GM19025 (cell line): ENCODE data around the gene SNX20.
A peak's percentile ranks its signal among the peaks of the same experiment; 100 is the strongest.

Source experiments
- ATAC-seq: cut with Tn5 transposase; IDR thresholded peaks from one replicate; pipeline ENCODE4 v1.9.1; 2021; ENCODE audit warnings: mild to moderate bottlenecking, low read depth, moderate library complexity; ENCODE audit not compliant: unreplicated experiment

Gene SNX20

GRCh38 chr16:50681021-50681885 is at the start of gene SNX20:
Gene SNX20, minus strand, starts transcription at chr16:50681312. Its CDS starts 3,786 bp downstream, at chr16:50677526.
- peak; percentile 49 for ATAC-seq

GRCh38 chr16:50724306-50724705 is 43.2 kb upstream of the SNX20 start:
- ATAC-seq, result no peak

GRCh38 chr16:50722960-50723359 is 41.8 kb upstream of the SNX20 start:
- ATAC-seq, result no peak

GRCh38 chr16:50722405-50722737 is 41.3 kb upstream of the SNX20 start:
- ATAC-seq, result no peak

GRCh38 chr16:50721549-50722404 is 40.7 kb upstream of the SNX20 start:
- no peak for ATAC-seq

GRCh38 chr16:50719401-50720337 is 38.6 kb upstream of the SNX20 start:
- ATAC-seq, result no peak

GRCh38 chr16:50718761-50719400 is 37.8 kb upstream of the SNX20 start:
- ATAC-seq, result no peak

- no peak for ATAC-seq
Observed at GRCh38 chr16:50718061-50718760, 37.1 kb upstream of the SNX20 start.

- ATAC-seq, result no peak
Observed at GRCh38 chr16:50717494-50717893, 36.4 kb upstream of the SNX20 start.

- ATAC-seq, result no peak
Observed at GRCh38 chr16:50717091-50717490, 36.0 kb upstream of the SNX20 start.

- no peak for ATAC-seq
Observed at GRCh38 chr16:50712956-50713355, 31.8 kb upstream of the SNX20 start.

- no peak for ATAC-seq
Observed at GRCh38 chr16:50712560-50712898, 31.4 kb upstream of the SNX20 start.

- ATAC-seq, result no peak
Observed at GRCh38 chr16:50711862-50712559, 30.9 kb upstream of the SNX20 start.

- ATAC-seq, result no peak
Observed at GRCh38 chr16:50711040-50711439, 29.9 kb upstream of the SNX20 start.

- ATAC-seq, result no peak
Observed at GRCh38 chr16:50709980-50710379, 28.9 kb upstream of the SNX20 start.

- ATAC-seq, result peak; percentile 70
Observed at GRCh38 chr16:50709061-50709684, 28.1 kb upstream of the SNX20 start.

GRCh38 chr16:50708373-50709060 is 27.4 kb upstream of the SNX20 start:
- no peak for ATAC-seq

- ATAC-seq, result no peak
Observed at GRCh38 chr16:50706250-50706649, 25.1 kb upstream of the SNX20 start.
